NCI-H1417 treated with DMSO at 0.1 percent for 48 hours (cell line): ENCODE data around the gene KCNN3.

Experiments
- DNase-seq: peaks from one replicate; lab custom pipeline; 2025; lab: John Stamatoyannopoulos, UW

KCNN3 gene

GRCh38 chr1:154792899-154793298, 77.2 kb downstream of the KCNN3 start:
- DNase-seq = no peak

GRCh38 chr1:154791292-154792166, 78.6 kb downstream of the KCNN3 start:
- DNase-seq = no peak

GRCh38 chr1:154788886-154789285, 81.2 kb downstream of the KCNN3 start:
- no peak for DNase-seq

- DNase-seq = no peak
Measured at GRCh38 chr1:154788110-154788870, 81.8 kb downstream of the KCNN3 start.

GRCh38 chr1:154786804-154787570, 83.1 kb downstream of the KCNN3 start:
- DNase-seq = peak; percentile 9

DNA sequence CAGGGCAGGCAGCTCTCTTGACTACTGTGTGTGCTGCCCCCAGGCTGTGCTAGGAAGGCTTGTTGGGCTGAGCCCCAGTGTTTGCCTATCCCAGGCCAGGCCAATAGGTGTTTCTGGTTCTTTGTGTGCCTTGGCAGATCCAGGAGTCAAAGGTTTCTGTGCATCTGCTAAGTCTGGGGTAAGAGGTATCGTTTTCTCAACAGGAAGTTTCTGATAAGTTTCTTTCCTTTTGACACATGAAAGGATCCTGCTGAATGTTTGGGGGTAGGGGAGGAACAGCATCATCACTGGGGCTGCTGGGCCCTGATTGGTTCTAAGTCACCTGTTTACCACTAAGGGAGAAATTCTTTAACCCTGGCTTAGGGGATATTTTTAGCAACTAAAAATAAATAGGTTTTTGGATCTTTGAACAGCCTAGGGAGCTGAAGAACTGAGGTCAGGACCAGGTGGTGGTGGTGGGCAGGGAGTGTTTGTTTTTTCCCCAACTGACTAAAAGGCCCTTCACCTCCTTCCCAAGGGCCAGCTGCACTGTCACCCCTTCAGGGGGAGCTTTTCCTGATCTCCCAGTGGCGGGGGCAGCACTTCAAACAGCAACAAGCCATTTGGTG, 85.1 kb downstream of the KCNN3 start:
- DNase-seq = no peak

GRCh38 chr1:154784416-154784815, 85.7 kb downstream of the KCNN3 start:
- DNase-seq = no peak

- DNase-seq = no peak
Measured at GRCh38 chr1:154783976-154784375, 86.1 kb downstream of the KCNN3 start.

DNA sequence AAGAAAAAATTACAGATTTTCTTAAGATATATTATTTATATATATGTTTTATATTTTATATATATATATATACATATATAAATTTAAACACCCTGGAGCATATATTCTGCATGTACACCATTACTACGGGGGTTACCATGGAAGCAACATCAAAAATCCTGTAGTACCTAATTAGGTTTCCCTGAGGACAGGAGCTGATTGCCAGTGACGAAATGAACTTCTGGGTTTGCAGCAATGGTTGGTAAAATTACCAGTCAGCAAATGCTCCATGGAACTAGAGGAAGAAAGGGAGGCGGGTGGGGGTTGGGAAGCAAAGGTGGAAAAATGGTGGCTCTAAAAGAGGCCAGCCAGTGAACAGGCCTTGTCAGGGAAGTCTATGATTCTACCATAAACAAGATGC, 89.5 kb downstream of the KCNN3 start:
- DNase-seq = no peak

DNA sequence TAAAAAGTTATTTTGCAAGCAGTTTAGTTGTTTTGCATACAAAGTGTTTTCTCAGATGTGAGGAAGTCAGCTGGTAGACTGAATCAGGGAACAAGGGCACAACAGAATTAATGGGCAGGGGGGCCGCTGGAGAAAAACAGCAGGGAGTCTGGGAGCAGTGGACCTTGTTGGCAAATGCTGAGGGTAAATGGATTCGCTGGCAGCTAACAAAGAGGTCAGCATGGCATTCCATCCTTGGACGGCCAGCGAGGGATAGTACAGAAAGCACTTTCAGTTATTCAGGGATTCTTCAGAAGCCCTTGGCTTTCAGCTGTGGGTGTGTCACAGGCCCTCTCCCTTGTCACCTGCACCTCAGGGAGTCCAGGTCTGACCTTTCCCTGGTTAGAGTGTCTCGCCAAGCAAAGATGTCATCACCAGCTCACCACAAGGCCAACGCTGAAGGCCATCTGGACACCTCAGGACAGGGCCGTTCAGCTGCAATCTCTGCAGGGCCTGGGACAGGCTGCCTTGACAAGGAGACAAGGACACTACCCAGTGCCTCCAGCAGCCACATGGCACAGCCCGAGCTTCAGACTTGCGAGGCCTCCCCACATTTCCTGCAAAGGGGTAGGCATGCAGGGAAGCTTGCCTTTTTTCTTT, 90.4 kb downstream of the KCNN3 start:
- no peak for DNase-seq

DNA sequence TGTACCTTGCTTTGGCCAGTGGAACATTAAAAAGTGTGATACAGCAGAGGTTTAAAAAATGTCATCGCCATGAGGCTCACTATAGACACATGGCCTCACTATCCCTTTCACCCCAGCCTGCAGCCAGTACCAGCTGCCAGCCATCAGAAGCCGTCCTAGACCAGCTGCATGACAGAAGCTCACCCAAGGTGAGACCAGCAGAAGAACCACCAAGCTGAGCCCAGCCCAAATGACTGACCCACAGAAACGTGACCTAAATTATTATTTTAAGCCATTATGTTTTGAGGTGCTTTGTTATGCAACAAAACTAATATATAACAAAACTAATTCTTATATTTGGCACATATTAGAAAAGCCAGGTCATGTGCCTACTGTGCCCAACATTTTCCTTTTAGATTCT, 91.1 kb downstream of the KCNN3 start:
- no peak for DNase-seq

- DNase-seq = no peak
Measured at GRCh38 chr1:154778275-154778674, 91.8 kb downstream of the KCNN3 start.

GRCh38 chr1:154777781-154778180, 92.3 kb downstream of the KCNN3 start:
- no peak for DNase-seq

- no peak for DNase-seq
Measured at GRCh38 chr1:154777154-154777553, 92.9 kb downstream of the KCNN3 start.

GRCh38 chr1:154775621-154776605, 94.2 kb downstream of the KCNN3 start:
- DNase-seq = peak; percentile 19

GRCh38 chr1:154774175-154774855, 95.8 kb downstream of the KCNN3 start:
- no peak for DNase-seq

DNA sequence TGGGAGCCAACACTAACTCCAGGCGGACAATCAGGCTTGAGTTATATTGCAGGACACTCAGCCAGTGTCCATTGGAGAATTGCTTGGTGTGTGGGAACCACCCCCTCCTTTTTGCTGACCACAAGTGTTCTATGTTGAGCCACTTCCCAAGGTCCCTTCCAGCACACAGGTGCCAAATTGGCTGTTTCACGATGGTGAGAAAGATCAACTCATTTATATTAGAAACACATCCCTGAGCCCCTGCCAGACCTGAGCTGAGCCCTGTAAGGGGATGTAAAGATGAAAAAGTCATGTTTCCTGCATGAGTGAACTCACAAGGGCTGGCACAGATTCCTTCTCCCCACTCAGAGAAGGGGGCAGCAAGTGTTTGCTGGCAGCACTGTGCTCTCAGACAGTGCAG, 96.5 kb downstream of the KCNN3 start:
- no peak for DNase-seq

- no peak for DNase-seq
Measured at GRCh38 chr1:154772606-154773506, 97.2 kb downstream of the KCNN3 start.

GRCh38 chr1:154772056-154772455, 98.0 kb downstream of the KCNN3 start:
- no peak for DNase-seq
